Fibroblast of gingiva (primary cell): Measurements from ENCODE around the gene DMRTC1.
"Not testable (repeated sequence)": the region's sequence is repeated elsewhere in the genome, so short reads cannot be mapped to it uniquely, and the experiment has no call there.

ENCODE experiments used
- DNase-seq: peaks from one replicate; pipeline ENCODE4 v3.0.0-alpha.2; 2011; ENCODE audit warnings: low read depth

Gene DMRTC1

GRCh38 chrX:72943819-72944169, at the start of gene DMRTC1:
TSS of gene DMRTC1 (minus strand) at chrX:72943837. CDS start at chrX:72875694, 68,143 bp downstream.
- not testable (repeated sequence) for DNase-seq

- not testable (repeated sequence) for DNase-seq
These were observed 37.3 kb upstream of the DMRTC1 start for GRCh38 chrX:72980894-72981469.

GRCh38 chrX:72974885-72975284, 31.2 kb upstream of the DMRTC1 start:
- not testable (repeated sequence) for DNase-seq

GRCh38 chrX:72971859-72972258, 28.2 kb upstream of the DMRTC1 start:
- not testable (repeated sequence) for DNase-seq

- not testable (repeated sequence) for DNase-seq
These were observed 16.3 kb upstream of the DMRTC1 start for GRCh38 chrX:72959971-72960370.

- DNase-seq, result not testable (repeated sequence)
These were observed 410 bp downstream of the DMRTC1 start for GRCh38 chrX:72943035-72943818.

- DNase-seq, result not testable (repeated sequence)
These were observed 1.4 kb downstream of the DMRTC1 start for GRCh38 chrX:72942272-72942671.

GRCh38 chrX:72937906-72938305, 5.7 kb downstream of the DMRTC1 start, which contains the start of gene FAM236A:
TSS of gene FAM236A (plus strand) at chrX:72938206. CDS start at chrX:72938263, 57 bp downstream.
- DNase-seq, result not testable (repeated sequence)

- DNase-seq, result not testable (repeated sequence)
These were observed 6.7 kb downstream of the DMRTC1 start for GRCh38 chrX:72936882-72937455.

GRCh38 chrX:72936455-72936854, 7.2 kb downstream of the DMRTC1 start:
- DNase-seq, result not testable (repeated sequence)

- DNase-seq, result not testable (repeated sequence)
These were observed 11.4 kb downstream of the DMRTC1 start for GRCh38 chrX:72932283-72932682.

GRCh38 chrX:72916096-72916495, 27.5 kb downstream of the DMRTC1 start:
- DNase-seq, result not testable (repeated sequence)

GRCh38 chrX:72912315-72912714, 31.3 kb downstream of the DMRTC1 start, which contains the start of gene FAM236C:
TSS of gene FAM236C (plus strand) at chrX:72912615. CDS start at chrX:72912715, 100 bp downstream.
- DNase-seq, result not testable (repeated sequence)

- DNase-seq, result not testable (repeated sequence)
These were observed 53.9 kb downstream of the DMRTC1 start for GRCh38 chrX:72889740-72890139.

GRCh38 chrX:72882898-72883297, 60.7 kb downstream of the DMRTC1 start:
- DNase-seq, result not testable (repeated sequence)

- not testable (repeated sequence) for DNase-seq
These were observed 106.1 kb downstream of the DMRTC1 start for GRCh38 chrX:72837532-72837931.

GRCh38 chrX:72830701-72831100, 112.9 kb downstream of the DMRTC1 start:
- not testable (repeated sequence) for DNase-seq
